C4-2B (cell line): ENCODE results near the gene RPL12.

Source experiments
- CTCF ChIP-seq: fragments of 450-650 bp; conservative IDR thresholded peaks from 2 replicates; pipeline ENCODE4 v1.5.1; 2017; ENCODE audit warnings: mild to moderate bottlenecking
- ZFX ChIP-seq: fragments of 450-650 bp; IDR thresholded peaks from 2 replicates; pipeline ENCODE4 v1.6.1; 2017

GRCh38 chr9:127457191-127457878, 6.1 kb upstream of the RPL12 start:
- TF ChIP-seq CTCF (no peak), ZFX (no peak)
